ENCODE results near the gene PDCD11.

- no peak for TF ChIP-seq REST (IDR thresholded peaks at IDR 0.05; ENCODE audit: insufficient replicate concordance, low read depth)
- no peak for TF ChIP-seq CTCF (IDR thresholded peaks at IDR 0.05; ENCODE audit: insufficient read depth, low read length)
These were observed 71.0 kb downstream of the PDCD11 start for GRCh38 chr10:103467406-103467805.

Measured in HL-60 (cell line).